HG02981 (cell line): ENCODE data around the gene NXPE3.
"Not testable (repeated sequence)": the region's sequence is repeated elsewhere in the genome, so short reads cannot be mapped to it uniquely, and the experiment has no call there.

Source experiments
- ATAC-seq: cut with Tn5 transposase; IDR thresholded peaks from one replicate; pipeline ENCODE4 v1.9.1; 2021; ENCODE audit warnings: mild to moderate bottlenecking, moderate library complexity; ENCODE audit not compliant: unreplicated experiment

NXPE3 gene

DNA sequence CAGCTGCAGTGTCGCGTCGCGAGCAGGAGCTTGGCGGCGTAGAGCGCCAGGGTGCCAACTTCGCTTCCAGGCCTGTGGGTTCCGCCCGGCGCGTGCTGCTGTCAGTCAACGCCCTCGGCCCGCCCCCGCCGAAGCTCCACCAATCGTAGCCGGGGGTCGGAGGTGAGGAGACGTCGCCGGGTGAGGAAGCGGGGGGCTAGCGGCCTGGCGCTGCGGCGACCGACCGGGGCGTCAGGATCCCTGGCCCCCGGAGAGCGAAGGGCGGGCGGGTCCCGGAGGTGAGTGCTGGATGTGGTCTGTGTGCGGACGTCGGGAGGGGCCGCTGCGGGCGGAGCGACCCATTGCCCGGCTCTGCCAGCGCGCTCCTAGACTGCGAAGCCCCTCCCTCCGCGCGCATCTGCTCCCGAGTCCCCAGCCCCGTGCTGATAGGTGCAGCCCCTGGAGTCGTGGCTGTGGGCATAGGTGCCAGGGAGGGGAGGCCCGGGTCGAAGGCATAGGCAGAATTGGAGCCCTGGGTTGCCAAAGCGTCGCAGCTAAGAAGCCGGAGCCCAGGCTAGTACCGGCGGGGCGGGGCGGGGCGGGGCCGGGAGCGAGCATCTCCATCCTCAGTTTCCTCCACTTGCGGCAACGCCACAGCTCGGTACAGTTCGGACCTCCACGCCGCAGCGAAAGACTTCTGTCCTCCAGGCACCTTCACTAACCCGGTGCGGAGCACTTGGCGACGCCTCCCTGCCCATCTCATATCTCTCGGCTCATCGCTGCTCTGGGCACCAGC lies at the start of gene NXPE3:
Gene NXPE3, plus strand, starts transcription at position 165 of the 775 bp plus-strand sequence. CDS start 6,386 bp downstream, outside the sequence.
- peak; percentile 97 for ATAC-seq

DNA sequence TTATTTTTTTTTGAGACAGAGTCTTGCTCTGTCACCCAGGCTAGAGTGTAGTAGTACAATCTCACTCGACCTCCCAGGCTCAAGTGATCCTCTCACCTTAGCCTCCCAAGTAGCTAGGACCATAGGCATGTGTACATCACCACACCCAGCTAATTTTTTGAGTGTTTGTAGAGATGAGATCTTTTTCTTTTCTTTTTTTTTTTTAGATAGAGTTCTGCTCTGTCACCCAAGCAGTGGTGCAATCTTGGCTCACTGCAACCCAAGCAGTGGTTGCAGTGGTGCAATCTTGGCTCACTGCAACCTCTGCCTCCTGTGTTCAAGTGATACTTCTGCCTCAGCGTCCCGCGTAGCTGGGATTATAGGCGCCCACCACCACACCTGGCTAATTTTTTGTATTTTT lies 49.4 kb upstream of the NXPE3 start:
- no peak for ATAC-seq

DNA sequence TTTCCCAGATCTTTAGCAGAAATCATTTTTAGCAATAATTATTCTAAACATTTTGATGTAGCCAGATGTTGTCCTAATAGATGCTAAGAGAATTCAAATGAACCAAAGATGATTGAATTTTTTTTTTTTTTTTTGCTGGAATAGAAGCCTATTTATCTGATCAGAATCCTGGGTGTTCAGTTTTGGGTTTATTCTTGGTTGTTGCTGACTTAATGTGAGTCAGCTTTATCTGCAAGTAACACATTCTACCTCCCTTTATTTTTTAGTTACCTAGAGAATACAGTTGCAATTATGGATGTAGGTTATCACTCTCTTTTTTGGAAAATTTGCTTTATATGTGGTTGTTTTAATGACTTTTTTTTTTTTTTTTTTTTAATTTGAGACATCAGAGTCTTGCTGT lies 48.2 kb upstream of the NXPE3 start:
- no peak for ATAC-seq

DNA sequence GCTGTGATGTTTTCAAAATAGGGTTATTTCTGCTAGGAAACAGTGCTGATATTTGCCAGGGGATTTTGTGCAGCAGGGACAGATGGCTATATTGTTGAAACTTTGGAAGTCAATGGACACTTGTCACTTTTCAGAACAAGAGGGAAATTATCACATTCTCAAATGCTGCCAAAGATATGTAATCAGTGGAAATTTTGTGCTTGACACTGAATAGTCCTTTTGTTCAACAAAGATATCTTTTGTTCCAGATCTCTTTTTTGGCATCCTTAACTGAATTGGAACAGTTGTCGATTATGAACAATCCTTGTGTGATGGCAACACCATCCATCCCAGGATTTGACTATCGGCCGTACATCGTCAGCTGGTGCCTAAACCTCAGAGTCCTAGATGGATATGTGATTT lies 46.8 kb upstream of the NXPE3 start:
- no peak for ATAC-seq

DNA sequence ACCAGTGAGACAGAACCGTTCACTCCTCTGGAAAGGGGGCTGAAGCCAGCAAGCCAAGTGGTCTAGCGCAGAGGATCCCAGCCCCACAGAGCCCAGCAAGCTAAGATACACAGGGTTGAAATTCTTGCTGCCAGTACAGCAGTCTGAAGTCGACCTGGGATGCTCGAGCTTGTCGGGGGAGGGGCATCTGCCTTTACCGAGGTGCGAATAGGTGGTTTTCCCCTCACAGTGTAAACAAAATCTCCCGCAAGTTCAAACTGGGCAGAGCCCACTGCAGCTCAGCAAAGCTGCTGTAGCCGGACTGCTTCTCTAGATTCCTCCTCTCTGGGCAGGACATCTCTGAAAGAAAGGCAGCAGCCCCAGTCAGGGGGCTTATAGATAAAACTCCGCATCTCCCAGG lies 43.2 kb upstream of the NXPE3 start:
- ATAC-seq: no peak

DNA sequence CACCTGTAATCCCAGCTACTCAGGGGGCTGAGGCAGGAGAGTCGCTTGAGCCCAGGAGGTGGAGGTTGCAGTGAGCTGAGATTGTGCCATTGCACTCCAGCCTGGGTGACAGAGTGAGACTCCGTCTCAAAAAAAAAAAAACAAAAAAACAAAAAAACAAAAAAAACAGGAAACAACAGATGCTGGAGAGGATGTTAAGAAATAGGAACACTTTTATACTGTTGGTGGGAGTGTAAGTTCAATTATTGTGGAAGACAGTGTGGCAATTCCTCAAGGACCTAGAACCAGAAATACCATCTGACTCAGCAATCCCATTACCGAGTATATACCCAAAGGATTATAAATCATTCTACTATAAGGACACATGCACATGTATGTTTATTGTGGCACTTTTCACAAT lies 37.1 kb upstream of the NXPE3 start:
- ATAC-seq: not testable (repeated sequence)

DNA sequence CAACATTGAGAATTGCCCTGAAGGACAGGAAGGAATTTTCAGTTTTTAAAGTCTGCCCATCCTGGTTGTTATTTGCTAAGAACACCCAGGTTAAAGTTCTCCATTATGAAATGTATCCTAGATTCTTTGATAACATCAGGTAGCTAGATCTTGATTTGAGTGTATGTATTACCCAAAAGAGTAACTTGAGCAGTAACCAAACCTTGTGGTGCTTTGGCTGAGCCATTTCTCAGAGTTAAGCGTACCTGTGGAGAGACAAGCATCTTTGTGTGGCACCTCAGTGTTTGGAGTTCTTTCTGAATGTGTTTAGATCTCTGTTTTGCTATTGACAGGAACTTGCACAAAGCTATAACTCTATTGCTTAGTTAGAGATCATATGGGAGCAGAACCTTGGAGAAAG lies 34.2 kb upstream of the NXPE3 start:
- ATAC-seq: no peak

DNA sequence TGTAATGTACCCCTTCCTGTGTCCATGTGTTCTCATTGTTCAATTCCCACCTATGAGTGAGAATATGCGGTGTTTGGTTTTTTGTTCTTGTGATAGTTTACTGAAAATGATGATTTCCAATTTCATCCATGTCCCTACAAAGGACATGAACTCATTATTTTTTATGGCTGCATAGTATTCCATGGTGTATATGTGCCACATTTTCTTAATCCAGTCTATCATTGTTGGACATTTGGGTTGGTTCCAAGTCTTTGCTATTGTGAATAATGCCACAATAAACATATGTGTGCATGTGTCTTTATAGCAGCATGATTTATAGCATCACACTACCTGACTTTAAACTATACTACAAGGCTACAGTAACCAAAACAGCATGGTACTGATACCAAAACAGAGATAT lies 33.1 kb upstream of the NXPE3 start:
- not testable (repeated sequence) for ATAC-seq

DNA sequence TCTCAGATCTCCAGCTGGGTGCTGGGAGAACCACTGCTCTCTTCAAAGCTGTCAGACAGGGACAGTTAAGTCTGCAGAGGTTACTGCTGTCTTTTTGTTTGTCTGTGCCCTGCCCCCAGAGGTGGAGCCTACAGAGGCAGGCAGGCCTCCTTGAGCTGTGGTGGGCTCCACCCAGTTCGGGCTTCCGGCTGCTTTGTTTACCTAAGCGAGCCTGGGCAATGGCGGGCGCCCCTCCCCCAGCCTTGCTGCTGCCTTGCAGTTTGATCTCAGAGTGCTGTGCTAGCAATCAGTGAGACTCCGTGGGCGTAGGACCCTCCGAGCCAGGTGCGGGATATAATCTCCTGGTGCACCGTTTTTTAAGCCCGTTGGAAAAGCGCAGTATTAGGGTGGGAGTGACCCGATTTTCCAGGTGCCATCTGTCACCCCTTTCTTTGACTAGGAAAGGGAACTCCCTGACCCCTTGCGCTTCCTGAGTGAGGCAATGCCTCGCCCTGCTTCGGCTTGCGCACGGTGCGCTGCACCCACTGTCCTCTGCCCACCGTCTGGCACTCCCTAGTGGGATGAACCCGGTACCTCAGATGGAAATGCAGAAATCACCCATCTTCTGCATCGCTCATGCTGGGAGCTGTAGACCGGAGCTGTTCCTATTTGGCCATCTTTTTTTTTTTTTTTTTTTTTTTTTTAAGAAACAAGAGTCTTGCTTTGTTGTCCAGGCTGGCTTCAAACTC lies 25.5 kb upstream of the NXPE3 start:
- ATAC-seq: not testable (repeated sequence)

DNA sequence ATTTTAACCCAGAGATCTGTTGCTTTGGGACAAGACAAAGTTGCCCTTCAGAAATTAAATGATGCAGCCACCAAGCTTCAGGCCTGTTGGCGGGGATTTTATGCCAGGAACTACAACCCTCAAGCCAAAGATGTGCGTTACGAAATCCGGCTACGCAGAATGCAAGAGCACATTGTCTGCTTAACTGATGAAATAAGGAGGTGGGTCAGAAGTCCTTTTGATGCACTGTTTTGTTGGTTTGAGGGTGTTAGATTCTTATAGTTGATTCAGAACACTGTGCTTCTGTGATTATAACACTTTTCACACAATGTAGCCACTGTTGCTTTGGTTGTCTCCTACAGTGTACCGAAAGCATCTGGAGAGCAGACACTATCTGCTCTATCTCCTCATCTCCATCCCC lies 20.8 kb upstream of the NXPE3 start:
- ATAC-seq: no peak

DNA sequence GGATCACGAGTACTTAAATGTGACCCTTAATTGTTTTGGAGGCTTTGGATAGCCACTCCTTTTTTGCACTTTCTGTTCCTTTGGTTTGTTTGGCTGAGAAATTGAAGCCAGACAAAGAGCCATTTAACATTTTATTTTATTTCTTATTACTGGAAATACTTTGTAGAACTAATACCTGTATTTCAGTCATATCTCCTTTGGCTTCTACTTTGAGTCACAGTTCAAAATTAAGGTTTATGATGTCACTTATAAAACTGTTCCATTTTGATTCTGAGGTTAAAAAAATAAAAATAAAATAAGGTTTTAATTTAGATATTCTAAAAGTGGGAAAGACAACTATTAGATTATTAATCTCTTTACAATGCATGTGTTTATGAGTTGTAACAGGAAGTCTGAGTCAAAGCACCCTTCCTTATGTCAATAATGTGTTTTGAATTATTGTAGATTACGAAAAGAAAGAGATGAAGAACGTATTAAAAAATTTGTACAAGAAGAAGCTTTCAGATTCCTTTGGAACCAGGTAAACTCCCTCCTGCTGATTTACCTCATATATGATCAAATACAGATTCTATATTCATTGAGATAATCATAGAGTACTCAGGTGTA lies 16.9 kb upstream of the NXPE3 start:
- no peak for ATAC-seq

DNA sequence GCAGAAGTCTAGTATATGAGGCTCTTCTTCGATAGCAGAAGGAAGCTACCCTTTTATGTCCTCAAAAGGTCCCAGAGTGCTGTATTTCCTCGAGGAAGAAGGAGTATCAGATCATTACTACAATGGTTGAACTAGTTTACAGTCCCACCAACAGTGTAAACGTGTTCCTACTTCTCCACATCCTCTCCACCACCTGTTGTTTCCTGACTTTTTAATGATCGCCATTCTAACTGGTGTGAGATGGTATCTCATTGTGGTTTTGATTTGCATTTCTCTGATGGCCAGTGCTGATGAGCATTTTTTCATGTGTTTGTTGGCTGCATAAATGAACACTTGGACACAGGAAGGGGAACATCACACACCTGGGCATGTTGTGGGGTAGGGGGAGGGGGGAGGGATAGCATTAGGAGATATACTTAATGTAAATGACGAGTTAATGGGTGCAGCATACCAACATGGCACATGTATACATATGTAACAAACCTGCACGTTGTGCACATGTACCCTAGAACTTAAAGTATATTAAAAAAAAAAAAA lies 1.2 kb upstream of the NXPE3 start:
- not testable (repeated sequence) for ATAC-seq

DNA sequence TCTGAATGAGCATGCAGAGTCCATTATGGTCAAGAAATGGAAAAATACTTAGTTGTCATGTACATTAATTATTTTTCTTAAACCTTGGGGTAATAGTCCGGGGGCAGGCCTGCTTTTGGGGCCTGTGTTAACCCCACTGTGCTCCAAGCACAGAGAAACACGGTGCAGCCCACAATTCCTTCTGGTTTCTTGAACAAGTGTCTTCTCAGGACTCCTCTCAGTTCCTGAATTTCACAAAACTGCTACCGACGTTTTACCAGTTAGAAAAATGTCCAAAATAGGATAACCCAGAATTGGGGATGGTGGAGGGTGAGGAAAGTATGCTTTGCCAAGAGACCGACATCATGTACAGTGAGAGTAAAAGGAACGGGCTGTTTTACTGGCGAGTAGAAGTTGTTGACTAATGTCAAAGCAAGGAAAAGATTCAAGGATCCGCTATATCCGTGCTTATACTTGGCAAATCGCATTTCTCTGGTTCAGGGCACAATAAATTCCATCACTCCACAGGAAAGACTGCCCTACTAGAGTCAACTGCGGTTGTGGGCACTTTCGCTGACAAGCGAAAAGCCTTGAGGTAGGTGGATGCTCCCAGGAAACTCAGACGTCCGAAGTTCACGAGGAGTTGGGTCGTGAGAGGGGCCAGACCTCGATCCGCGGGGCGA lies 495 bp upstream of the NXPE3 start:
- no peak for ATAC-seq

DNA sequence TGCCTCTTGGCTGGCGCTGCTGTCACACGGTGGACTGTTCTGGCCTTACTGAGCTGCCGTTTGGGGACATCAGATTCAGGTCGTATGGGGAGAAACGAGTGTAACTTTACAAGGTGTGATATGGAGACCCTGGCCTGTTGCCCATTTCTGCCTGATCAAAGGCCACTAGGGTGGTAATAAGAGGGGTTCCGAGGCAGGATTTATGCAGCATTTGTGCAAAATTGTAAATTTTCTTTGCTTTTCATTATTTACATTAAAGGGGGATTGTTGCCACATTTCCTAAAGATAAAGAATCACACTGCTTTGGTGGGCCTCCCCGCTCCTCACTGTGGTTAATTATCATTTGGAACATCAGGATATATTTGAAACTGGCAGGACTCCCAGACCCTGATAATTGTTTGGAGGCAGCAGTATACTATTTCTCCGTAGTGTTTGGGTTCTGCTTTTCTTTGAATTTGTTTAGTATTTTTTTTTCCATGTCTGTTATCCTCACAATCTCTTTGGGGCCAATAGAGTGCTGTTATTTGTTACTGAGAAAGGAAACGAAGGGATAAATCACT lies 891 bp downstream of the NXPE3 start:
- no peak for ATAC-seq

DNA sequence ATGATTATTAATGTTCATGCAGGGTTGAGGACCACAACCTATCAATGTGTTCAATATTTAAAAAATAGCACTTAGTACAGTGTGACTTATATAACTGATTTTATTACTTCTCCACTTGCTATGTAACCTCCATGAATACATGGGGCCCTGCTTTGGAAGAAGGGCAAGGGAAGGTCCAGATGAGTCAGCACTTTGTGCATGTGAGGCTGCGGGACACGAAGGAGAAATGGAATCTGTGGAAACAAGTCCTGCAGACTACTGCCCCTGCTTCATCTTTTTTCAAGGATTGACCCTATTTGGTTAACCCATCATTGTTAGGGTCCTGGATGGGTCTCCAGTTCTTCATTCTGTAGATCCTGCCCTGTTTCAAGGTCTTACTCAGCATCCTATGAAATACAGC lies 1.6 kb downstream of the NXPE3 start:
- ATAC-seq: no peak

DNA sequence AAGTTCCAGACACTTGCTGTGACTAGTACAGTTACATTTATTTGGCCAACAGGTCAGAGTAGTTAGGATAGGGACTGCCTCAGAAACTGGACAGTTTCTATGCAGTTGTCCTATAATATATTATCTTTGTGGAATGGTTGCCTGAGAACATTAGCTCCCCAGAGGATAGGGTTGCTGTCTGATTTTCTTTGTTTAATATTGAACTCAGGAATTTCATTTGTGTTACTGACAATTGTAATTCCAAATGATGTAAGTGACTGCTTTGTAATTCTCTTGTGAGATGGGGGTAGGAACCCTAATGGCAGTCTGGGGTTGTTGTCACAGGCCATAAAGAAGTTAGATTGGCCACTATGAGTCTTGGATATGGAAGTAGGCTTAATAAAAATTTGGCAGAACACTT lies 2.2 kb downstream of the NXPE3 start:
- ATAC-seq: no peak

DNA sequence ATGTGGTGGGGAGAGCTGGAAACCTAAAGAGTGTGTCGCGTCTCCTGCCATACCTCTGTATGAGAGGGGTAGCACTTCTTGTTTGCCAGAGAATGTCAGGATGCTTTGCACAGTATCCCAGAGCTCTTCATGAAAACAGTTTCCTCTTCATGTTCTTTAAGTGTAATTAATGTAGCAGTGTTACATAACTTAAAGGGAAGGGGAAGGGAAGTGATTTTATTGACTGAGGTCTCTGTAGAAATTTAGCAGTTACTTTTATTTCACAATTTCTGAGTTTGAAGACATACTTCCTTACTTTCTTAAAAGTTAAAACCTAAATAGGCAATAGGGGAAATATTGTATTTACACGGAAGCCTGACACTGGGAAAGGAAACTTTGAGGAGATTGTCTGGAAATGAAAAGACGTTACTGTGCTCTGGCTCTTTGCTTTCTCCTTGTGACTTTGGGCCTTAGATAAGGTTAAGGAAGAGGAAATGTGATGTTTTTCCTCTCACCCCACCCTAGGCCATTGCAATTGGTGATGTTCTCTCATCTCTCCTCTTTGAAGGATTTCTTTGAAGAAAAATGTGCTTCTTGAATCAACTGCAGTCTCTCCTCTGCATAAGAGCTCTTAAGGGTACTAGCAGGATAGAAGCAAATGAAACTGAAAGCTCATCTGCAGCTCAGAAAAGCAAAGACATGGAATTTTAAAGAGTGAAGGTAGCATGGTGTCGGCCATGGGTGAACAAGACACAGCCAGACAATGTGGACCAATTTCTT lies 6.0 kb downstream of the NXPE3 start:
- ATAC-seq: no peak

DNA sequence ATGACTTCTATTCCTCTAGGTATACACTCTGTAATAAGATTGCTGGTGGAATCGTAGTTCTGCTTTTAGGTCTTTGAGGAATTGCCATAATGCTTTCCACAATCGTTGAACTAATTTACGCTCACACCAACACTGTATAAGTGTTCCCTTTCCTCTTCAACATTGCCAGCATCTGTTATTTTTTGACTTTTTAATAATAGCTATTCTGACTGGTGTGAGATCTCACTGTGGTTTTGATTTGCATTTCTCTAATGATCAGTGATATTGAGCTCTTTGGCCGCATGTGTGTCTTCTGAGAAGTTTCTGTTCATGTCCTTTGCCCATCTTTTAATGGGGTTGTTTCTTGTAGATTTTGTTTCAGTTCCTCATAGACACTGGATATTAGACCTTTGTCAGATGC lies 12.8 kb downstream of the NXPE3 start:
- peak; percentile 97 for ATAC-seq

DNA sequence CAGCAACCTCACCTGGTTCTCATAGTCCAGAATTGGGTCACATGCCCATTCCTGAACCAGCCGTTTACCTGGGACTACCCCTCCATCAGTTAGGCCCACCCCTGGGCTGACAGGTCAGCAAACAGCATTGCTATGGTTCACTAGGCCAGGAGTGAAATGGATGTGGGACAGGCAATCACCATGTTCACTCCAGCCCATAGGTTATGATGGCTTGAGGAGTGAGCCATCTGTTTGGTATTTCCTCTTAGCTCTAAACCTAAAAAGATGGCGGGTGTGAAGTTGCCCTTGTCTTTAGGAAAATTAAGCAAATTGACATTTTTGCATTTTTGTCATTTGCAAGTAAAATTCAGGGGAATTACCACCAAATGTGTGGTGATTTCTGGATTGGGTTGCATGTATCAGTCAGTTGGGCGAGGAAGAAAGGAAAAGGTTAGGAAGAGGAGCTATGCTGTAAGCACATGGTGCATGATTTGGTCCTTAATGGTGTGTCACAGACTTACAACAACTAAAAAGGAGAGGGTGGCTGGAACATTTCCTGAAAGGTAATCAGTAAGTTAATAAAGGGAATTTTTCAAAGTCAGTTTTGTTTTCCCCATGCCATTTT lies 17.2 kb downstream of the NXPE3 start:
- no peak for ATAC-seq

DNA sequence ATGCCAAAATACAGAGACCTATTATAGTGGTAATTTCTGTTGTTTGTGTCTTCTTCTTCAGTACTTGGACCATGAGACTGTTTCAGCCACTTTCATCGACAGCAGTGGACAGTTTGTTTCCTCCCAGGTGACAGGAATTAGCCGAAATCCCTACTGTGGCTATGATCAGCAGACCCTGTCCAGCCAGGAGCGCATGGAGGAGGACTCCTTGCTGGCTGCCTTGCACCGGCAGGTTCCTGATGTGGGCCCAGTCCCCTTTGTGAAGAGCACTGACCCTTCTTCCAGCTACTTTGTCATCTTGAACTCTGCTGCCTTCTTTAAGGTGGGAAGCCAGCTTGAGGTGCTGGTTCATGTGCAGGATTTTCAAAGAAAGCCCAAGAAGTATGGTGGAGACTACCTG lies 22.2 kb downstream of the NXPE3 start:
- no peak for ATAC-seq
